Fibroblast of the aortic adventitia (primary cell): Measurements from ENCODE around the gene KASH5. TPM values are rescaled to one million over a fixed set of nuclear protein-coding genes. Genes with fewer than 3 reads are reported as not detected.

Experiments used
- DNase-seq: peaks from one replicate; pipeline ENCODE4 v3.0.0-alpha.2; 2010; ENCODE audit warnings: low read depth
- H3K4me3 ChIP-seq: 2 replicates; pipeline ENCODE4 v1.5.1; 2011; ENCODE audit warnings: low read depth, mild to moderate bottlenecking, control low read depth, low read length, moderate library complexity
- total RNA-seq: library from RNA; depleted of rRNA; stranded (reverse); fragments of >200 nt; gene quantifications from 2 replicates; pipeline ENCODE4 v1.2.3, GENCODE V29; 2012; ENCODE audit warnings: low replicate concordance
- TF ChIP-seq, protein P1 (sequence below): IDR thresholded peaks from 2 replicates; pipeline ENCODE4 v1.5.1; 2011; ENCODE audit warnings: mild to moderate bottlenecking, low read length, control low read depth, inconsistent platforms; ENCODE audit not compliant: insufficient read depth

The KASH5 gene
- total RNA-seq, 1 donor, result not detected

DNA sequence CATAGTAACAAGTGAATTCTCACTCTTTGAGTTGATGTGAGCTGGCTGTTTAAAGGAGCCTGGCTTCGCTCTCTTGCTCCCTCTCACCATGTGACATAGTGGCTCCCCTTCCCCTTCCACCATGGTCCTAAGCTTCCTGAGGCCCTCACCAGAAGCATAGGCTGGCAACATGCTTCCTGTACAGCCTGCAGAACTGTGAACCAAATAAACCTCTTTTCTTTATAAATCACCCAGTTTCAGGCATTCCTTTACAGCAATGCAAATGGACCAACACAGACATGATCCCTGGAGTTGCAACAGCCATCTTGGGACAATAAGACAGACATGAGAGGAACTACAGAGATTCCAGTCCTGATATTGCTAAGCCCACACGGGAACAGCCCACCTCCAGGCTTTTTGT, 38.5 kb upstream of the KASH5 start:
- DNase-seq, result no peak
- H3K4me3 ChIP-seq, result no peak overlapping the region
- TF ChIP-seq, protein P1, sequence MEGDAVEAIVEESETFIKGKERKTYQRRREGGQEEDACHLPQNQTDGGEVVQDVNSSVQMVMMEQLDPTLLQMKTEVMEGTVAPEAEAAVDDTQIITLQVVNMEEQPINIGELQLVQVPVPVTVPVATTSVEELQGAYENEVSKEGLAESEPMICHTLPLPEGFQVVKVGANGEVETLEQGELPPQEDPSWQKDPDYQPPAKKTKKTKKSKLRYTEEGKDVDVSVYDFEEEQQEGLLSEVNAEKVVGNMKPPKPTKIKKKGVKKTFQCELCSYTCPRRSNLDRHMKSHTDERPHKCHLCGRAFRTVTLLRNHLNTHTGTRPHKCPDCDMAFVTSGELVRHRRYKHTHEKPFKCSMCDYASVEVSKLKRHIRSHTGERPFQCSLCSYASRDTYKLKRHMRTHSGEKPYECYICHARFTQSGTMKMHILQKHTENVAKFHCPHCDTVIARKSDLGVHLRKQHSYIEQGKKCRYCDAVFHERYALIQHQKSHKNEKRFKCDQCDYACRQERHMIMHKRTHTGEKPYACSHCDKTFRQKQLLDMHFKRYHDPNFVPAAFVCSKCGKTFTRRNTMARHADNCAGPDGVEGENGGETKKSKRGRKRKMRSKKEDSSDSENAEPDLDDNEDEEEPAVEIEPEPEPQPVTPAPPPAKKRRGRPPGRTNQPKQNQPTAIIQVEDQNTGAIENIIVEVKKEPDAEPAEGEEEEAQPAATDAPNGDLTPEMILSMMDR, result no peak

DNA sequence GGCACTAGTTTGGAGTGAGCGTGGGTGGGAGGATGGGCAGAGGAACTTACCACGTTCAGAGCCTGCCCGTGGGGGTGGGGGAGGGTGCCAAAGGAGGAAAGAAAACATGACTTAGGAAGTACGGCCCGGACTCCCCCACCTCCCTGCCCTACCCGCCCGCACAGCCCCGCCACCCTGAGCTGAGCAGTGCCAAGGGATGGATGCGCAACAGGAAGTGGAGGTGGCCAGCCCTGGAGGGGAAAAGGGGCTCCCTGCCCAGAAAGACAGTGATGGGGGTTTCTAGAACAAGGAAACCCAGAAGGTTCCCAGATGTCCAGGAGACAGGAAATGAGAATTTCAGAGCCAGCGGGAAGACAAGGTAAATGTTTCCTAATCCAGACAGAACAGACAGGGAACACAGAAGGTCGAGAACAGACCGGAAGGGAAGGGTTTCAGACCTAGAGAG, 32.1 kb upstream of the KASH5 start:
- TF ChIP-seq, protein P1, result no peak
- no peak overlapping the region for H3K4me3 ChIP-seq
- DNase-seq, result no peak

- no peak for DNase-seq
- TF ChIP-seq, protein P1, result no peak
- H3K4me3 ChIP-seq, result no peak overlapping the region
These were observed 31.7 kb upstream of the KASH5 start for GRCh38 chr19:49356382-49356781.

GRCh38 chr19:49357186-49357585, 30.9 kb upstream of the KASH5 start:
- no peak for DNase-seq
- TF ChIP-seq, protein P1, result no peak
- H3K4me3 ChIP-seq, result no peak overlapping the region

DNA sequence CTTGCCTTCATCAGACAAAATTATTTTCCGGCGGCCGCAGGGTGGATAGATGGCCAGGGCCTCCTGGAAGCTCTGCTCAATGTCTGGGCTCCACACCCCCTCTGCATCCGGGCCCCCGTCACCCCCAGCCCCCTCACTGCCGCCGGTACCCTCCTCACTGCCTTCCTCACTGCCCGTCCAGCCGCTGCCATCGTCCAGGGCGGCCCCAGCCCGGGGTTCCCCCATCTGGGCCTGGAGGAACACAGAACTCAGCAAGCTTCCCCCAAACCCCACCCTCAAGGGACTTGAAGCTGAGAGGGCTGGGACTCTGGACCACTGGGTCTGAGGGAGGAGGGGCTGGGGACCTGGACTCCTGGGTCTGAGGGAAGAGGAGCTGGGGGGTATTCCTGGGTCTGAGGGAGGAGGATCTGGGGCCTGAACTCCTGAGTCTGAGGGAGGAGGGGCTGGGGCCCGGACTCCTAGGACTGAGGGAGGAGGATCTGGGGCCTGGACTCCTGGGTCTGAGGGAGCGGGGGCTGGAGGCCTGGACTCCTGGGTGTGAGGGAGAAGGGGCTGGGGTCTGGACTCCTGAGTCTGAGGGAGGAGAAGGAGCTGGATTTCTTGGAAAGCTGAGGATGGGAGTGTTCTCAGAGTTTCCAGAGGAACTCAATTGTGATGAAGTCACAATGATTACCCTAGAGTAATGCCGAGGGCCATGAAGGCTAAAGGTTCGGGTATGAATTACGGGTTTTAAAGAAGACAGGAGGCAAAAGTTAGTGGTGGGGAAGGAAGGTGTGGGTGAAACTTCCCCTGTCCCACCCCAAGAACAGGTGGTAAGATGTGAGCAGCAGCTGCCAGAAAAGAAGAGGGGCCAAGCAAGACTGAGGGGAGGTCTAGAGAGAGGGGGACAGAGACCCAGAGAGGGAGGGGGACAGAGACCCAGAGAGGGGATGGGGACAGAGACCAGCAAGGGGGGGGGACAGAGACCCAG, 27.9 kb upstream of the KASH5 start:
- no peak for DNase-seq
- H3K4me3 ChIP-seq, result no peak overlapping the region
- TF ChIP-seq, protein P1, result no peak

DNA sequence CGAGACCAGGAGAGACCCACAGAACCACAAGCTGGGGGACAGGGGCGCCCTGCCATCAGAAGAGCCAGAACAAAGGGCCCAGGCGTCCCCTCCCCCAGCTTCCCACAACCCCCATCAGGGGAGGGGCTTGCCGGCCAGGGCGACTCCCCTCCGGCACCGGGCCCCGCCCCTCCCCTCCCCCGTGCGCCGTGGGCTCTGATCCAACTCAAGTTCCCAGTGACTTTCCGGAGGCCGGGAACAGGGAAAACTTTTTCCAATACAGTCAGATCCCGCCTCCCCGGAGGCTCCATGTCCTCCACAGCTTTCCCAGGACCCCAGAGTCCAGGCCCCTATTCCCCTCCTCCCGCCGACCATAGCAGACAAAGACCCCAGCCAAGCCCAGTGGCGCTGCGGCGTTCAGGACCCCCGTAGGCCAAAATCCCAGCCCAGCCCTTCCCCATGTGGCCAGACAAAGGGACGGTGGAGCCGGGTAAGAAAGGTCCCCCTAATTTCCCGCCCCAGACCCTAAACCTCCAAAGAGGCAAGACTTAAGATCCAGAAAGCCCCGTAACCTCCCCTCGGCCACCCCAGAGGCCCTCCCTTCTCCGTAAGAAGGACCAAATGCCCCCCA, 26.5 kb upstream of the KASH5 start:
- DNase-seq, result peak; percentile 81
- TF ChIP-seq, protein P1, result no peak

More for the DNA sequence above, 26.5 kb upstream of the KASH5 start:
- peak overlapping the region; percentile 88 for H3K4me3 ChIP-seq
